OCI-LY3 (cell line): ENCODE measurements around the gene SH3GL3.

Experiments
- EZH2phosphoT487 ChIP-seq: fragments of 200-600 bp; shearing (Covaris generic); IDR thresholded peaks from 2 replicates; pipeline ENCODE4 v1.6.1; 2018; ENCODE audit warnings: antibody characterized with exemption, mixed run types, low read depth
- TF ChIP-seq, protein P1 (sequence below): fragments of 200-600, 300-600 bp; sonication (generic); IDR thresholded peaks from 2 replicates; pipeline ENCODE4 v1.5.1; 2014; ENCODE audit warnings: antibody characterized with exemption, low read length, low read depth

DNA sequence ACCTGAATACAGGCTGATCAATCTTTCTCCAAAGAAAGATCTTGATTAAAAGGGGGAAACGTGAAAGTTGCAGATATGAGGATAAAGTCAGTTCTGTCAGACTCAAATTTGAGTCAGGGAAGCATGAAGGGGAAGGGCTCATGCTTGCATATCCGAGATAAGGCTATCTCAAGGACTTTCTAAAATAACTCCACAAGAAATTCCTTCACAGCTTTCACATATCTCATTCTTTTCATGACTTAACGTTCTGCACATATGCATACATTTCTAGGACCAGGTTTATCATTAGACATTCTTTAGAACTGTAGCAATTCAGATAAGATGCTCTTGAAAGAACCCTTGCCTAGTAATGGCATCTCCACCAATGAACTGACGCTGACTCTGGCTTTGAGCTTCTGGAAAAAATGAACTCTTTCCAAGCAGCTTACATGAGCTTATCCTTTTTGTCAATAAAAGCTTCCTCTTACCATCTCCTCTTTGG is 15.9 kb downstream of the SH3GL3 start:
- TF ChIP-seq EZH2phosphoT487: no peak
- TF ChIP-seq, protein P1, sequence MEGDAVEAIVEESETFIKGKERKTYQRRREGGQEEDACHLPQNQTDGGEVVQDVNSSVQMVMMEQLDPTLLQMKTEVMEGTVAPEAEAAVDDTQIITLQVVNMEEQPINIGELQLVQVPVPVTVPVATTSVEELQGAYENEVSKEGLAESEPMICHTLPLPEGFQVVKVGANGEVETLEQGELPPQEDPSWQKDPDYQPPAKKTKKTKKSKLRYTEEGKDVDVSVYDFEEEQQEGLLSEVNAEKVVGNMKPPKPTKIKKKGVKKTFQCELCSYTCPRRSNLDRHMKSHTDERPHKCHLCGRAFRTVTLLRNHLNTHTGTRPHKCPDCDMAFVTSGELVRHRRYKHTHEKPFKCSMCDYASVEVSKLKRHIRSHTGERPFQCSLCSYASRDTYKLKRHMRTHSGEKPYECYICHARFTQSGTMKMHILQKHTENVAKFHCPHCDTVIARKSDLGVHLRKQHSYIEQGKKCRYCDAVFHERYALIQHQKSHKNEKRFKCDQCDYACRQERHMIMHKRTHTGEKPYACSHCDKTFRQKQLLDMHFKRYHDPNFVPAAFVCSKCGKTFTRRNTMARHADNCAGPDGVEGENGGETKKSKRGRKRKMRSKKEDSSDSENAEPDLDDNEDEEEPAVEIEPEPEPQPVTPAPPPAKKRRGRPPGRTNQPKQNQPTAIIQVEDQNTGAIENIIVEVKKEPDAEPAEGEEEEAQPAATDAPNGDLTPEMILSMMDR: no peak
